ENCODE data around the gene TMEM207. TPM values are rescaled to one million over a fixed set of nuclear protein-coding genes. Genes with fewer than 3 reads are reported as not detected.
"Not testable (repeated sequence)": the region's sequence is repeated elsewhere in the genome, so short reads cannot be mapped to it uniquely, and the experiment has no call there.

Gene TMEM207
- total and polyA plus RNA-seq, 4 donors: not detected

- H3K4me3 ChIP-seq (ENCODE audit: low read depth in 1 of 3, low read length in 3 of 3); H3K27me3 ChIP-seq (ENCODE audit: control insufficient read depth in 4 of 4, insufficient read depth in 4 of 4, low read length in 3 of 4); H3K9ac ChIP-seq (ENCODE audit: low read depth in 1 of 2, low read length in 2 of 2); H3K4me1 ChIP-seq (ENCODE audit: control insufficient read depth in 4 of 4, insufficient read depth in 4 of 4, low read length in 3 of 4); H3K27ac ChIP-seq (ENCODE audit: low read depth in 1 of 2, low read length in 2 of 2); DNase-seq (ENCODE audit: low spot score); H3K9me3 ChIP-seq (ENCODE audit: control insufficient read depth in 4 of 4, low read length in 3 of 4); H3K36me3 ChIP-seq (ENCODE audit: control insufficient read depth in 4 of 4, insufficient read depth in 3 of 4, low read depth in 1 of 4, low read length in 3 of 4): not testable (repeated sequence)
- 98% methylated on average over 25 of the region's 25 CpGs for WGBS
Observed at GRCh38 chr3:190473261-190473660, 23.6 kb upstream of the TMEM207 start.

DNA sequence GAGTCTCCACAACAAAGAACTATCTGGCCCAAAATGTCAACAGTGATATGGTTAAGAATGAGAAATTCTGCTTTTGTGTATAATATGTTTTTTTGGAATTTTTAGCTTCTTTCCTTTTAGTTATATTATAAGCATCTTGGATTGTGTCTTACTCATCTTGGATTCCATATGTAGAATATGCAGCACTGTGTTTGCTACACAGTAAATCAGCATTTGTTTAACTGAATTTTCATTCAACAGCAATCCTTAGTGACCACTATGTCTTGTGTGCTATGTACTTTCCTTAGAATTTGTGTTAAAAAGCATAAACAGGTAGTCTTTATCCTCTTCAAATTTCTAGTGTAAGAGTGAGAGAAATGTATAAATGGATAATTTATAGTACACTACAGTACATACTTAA lies 18.2 kb upstream of the TMEM207 start:
- no peak for TF ChIP-seq MAX (IDR thresholded peaks at IDR 0.05)
- TF ChIP-seq, protein P1, sequence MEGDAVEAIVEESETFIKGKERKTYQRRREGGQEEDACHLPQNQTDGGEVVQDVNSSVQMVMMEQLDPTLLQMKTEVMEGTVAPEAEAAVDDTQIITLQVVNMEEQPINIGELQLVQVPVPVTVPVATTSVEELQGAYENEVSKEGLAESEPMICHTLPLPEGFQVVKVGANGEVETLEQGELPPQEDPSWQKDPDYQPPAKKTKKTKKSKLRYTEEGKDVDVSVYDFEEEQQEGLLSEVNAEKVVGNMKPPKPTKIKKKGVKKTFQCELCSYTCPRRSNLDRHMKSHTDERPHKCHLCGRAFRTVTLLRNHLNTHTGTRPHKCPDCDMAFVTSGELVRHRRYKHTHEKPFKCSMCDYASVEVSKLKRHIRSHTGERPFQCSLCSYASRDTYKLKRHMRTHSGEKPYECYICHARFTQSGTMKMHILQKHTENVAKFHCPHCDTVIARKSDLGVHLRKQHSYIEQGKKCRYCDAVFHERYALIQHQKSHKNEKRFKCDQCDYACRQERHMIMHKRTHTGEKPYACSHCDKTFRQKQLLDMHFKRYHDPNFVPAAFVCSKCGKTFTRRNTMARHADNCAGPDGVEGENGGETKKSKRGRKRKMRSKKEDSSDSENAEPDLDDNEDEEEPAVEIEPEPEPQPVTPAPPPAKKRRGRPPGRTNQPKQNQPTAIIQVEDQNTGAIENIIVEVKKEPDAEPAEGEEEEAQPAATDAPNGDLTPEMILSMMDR (IDR thresholded peaks at IDR 0.05; ENCODE audit: low read depth, low read length, missing input control): no peak
- TF ChIP-seq HNF4A (conservative IDR thresholded peaks at IDR 0.05): no peak
- no peak for TF ChIP-seq JUND (IDR thresholded peaks at IDR 0.05)
- no peak for TF ChIP-seq FOXA2 (IDR thresholded peaks at IDR 0.05)
- no peak for TF ChIP-seq FOXA1 (IDR thresholded peaks at IDR 0.05)
- TF ChIP-seq, protein P2, sequence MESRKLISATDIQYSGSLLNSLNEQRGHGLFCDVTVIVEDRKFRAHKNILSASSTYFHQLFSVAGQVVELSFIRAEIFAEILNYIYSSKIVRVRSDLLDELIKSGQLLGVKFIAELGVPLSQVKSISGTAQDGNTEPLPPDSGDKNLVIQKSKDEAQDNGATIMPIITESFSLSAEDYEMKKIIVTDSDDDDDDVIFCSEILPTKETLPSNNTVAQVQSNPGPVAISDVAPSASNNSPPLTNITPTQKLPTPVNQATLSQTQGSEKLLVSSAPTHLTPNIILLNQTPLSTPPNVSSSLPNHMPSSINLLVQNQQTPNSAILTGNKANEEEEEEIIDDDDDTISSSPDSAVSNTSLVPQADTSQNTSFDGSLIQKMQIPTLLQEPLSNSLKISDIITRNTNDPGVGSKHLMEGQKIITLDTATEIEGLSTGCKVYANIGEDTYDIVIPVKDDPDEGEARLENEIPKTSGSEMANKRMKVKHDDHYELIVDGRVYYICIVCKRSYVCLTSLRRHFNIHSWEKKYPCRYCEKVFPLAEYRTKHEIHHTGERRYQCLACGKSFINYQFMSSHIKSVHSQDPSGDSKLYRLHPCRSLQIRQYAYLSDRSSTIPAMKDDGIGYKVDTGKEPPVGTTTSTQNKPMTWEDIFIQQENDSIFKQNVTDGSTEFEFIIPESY (IDR thresholded peaks at IDR 0.05): no peak
- no peak for TF ChIP-seq RAD21 (IDR thresholded peaks at IDR 0.05)
- TF ChIP-seq, protein P3, sequence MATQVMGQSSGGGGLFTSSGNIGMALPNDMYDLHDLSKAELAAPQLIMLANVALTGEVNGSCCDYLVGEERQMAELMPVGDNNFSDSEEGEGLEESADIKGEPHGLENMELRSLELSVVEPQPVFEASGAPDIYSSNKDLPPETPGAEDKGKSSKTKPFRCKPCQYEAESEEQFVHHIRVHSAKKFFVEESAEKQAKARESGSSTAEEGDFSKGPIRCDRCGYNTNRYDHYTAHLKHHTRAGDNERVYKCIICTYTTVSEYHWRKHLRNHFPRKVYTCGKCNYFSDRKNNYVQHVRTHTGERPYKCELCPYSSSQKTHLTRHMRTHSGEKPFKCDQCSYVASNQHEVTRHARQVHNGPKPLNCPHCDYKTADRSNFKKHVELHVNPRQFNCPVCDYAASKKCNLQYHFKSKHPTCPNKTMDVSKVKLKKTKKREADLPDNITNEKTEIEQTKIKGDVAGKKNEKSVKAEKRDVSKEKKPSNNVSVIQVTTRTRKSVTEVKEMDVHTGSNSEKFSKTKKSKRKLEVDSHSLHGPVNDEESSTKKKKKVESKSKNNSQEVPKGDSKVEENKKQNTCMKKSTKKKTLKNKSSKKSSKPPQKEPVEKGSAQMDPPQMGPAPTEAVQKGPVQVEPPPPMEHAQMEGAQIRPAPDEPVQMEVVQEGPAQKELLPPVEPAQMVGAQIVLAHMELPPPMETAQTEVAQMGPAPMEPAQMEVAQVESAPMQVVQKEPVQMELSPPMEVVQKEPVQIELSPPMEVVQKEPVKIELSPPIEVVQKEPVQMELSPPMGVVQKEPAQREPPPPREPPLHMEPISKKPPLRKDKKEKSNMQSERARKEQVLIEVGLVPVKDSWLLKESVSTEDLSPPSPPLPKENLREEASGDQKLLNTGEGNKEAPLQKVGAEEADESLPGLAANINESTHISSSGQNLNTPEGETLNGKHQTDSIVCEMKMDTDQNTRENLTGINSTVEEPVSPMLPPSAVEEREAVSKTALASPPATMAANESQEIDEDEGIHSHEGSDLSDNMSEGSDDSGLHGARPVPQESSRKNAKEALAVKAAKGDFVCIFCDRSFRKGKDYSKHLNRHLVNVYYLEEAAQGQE (IDR thresholded peaks at IDR 0.05): no peak

DNA sequence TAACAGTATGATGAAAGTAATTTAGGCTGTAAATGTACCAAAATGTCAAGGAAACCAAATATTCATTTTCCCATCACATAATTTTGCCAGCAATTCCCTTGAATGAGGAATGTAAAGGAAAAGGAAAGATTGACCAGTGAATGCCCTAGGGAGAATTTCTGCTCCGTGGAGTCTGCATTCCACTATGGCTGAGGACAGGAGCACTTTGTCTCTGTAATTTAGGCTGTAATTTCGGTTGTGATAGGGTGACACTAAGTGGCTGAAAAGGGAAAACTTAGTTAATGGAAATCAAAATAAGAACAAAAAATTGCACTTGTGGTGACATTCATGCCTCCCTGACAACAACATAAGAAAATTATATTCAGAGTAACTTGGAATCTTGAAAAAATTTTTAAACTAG lies 8.3 kb upstream of the TMEM207 start:
- H3K9ac ChIP-seq (ENCODE audit: low read depth in 1 of 2, low read length in 2 of 2): no peak overlapping the region
- no peaks in the 10 kb centered on the region for H3K27me3 ChIP-seq (ENCODE audit: control insufficient read depth in 4 of 4, insufficient read depth in 4 of 4, low read length in 3 of 4)
- DNase-seq (ENCODE audit: low spot score): no peak
- H3K36me3 ChIP-seq (ENCODE audit: control insufficient read depth in 4 of 4, insufficient read depth in 3 of 4, low read depth in 1 of 4, low read length in 3 of 4): no peaks in the 10 kb centered on the region
- WGBS: 41% methylated on average over 2 of the region's 2 CpGs
- no peaks in the 10 kb centered on the region for H3K9me3 ChIP-seq (ENCODE audit: control insufficient read depth in 4 of 4, low read length in 3 of 4)
- H3K4me1 ChIP-seq (ENCODE audit: control insufficient read depth in 4 of 4, insufficient read depth in 4 of 4, low read length in 3 of 4): peaks cover 0 to 6% (median 0%) of the 10 kb centered on the region in 4 donors
- TF ChIP-seq RAD21 (IDR thresholded peaks at IDR 0.05) (peak; percentile 53 to 57), HNF4A (conservative IDR thresholded peaks at IDR 0.05) (no peak), FOXA2 (IDR thresholded peaks at IDR 0.05) (no peak)
- TF ChIP-seq, protein P1 (IDR thresholded peaks at IDR 0.05; ENCODE audit: low read depth, low read length, missing input control): peak; percentile 6
- H3K4me3 ChIP-seq (ENCODE audit: low read depth in 1 of 3, low read length in 3 of 3): no peak overlapping the region
- H3K27ac ChIP-seq (ENCODE audit: low read depth in 1 of 2, low read length in 2 of 2): no peak overlapping the region

More for the DNA sequence above, 18.2 kb upstream of the TMEM207 start:
- Histone ChIP-seq H3K36me3 (ENCODE audit: control insufficient read depth in 4 of 4, insufficient read depth in 3 of 4, low read depth in 1 of 4, low read length in 3 of 4) (no peaks in the 10 kb centered on the region), H3K9ac (ENCODE audit: low read depth in 1 of 2, low read length in 2 of 2) (no peak overlapping the region), H3K4me3 (ENCODE audit: low read depth in 1 of 3, low read length in 3 of 3) (no peak overlapping the region), H3K9me3 (ENCODE audit: control insufficient read depth in 4 of 4, low read length in 3 of 4) (no peaks in the 10 kb centered on the region), H3K4me1 (ENCODE audit: control insufficient read depth in 4 of 4, insufficient read depth in 4 of 4, low read length in 3 of 4) (no peaks in the 10 kb centered on the region), H3K27ac (ENCODE audit: low read depth in 1 of 2, low read length in 2 of 2) (no peak overlapping the region), H3K27me3 (ENCODE audit: control insufficient read depth in 4 of 4, insufficient read depth in 4 of 4, low read length in 3 of 4) (no peaks in the 10 kb centered on the region)
- no peak for DNase-seq (ENCODE audit: low spot score)
